Measurements from ENCODE around the gene GPHN. TPM values are rescaled to one million over a fixed set of nuclear protein-coding genes. Genes with fewer than 3 reads are reported as not detected.
A peak's percentile ranks its signal among the peaks of the same experiment; 100 is the strongest.

Gene GPHN
- total RNA-seq, 1 donor from 2014 or later: 12.4 TPM

DNA sequence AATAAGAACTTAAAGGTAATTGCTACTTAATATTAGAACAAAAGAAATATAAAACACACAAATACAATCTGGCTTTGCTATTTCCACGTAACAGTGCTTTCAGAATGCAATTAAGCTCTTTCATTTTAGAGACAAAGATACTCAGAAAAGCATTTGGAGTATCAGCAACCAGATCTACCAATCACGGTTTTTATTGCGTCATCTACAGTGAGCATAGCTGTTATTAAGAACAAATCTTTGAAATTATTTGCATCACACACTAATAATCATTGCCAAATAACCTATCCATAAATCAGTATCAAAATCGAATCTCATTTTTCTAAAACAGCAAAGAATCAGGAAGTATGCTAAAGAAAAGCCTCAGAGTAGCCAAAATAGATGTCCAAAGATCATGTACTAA is 654.4 kb downstream of the GPHN start:
- Mint-ChIP-seq H3K9me3 (ENCODE audit: low read depth) (no peaks in the 10 kb centered on the region), H3K4me1 (ENCODE audit: low read depth) (peaks cover 1% of the 10 kb centered on the region), H3K4me3 (ENCODE audit: unreplicated experiment) (no peak overlapping the region), H3K27ac (ENCODE audit: unreplicated experiment) (no peak overlapping the region), H3K36me3 (ENCODE audit: low read depth) (no peaks in the 10 kb centered on the region), H3K27me3 (ENCODE audit: low read depth) (no peaks in the 10 kb centered on the region)
- TF ChIP-seq, protein P1, sequence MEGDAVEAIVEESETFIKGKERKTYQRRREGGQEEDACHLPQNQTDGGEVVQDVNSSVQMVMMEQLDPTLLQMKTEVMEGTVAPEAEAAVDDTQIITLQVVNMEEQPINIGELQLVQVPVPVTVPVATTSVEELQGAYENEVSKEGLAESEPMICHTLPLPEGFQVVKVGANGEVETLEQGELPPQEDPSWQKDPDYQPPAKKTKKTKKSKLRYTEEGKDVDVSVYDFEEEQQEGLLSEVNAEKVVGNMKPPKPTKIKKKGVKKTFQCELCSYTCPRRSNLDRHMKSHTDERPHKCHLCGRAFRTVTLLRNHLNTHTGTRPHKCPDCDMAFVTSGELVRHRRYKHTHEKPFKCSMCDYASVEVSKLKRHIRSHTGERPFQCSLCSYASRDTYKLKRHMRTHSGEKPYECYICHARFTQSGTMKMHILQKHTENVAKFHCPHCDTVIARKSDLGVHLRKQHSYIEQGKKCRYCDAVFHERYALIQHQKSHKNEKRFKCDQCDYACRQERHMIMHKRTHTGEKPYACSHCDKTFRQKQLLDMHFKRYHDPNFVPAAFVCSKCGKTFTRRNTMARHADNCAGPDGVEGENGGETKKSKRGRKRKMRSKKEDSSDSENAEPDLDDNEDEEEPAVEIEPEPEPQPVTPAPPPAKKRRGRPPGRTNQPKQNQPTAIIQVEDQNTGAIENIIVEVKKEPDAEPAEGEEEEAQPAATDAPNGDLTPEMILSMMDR (IDR thresholded peaks at IDR 0.05): no peak
- no peak for DNase-seq (ENCODE audit: low spot score)

DNA sequence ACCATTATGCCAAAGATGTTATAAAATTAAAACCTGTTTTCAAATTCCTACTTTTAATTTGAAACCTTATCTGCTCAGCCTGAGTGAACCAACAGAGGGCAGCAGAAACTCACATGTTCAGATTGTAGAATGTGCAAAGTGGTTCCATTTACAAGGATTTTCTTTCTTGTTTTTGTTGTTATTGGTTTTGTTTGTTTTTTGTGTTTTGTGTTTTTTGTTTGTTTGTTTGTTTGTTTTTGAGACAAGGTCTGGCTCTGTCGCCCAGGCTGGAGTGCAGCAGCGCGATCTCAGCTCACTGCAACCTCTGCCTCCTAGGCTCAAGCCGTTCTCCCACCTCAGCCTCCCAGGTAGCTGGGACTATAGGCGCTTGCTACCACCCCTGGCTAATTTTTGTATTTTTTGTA is 658.5 kb downstream of the GPHN start:
- Mint-ChIP-seq H3K4me1 (ENCODE audit: low read depth) (peaks cover 10% of the 10 kb centered on the region), H3K27ac (ENCODE audit: unreplicated experiment) (no peak overlapping the region), H3K4me3 (ENCODE audit: unreplicated experiment) (no peak overlapping the region), H3K36me3 (ENCODE audit: low read depth) (peaks cover 4% of the 10 kb centered on the region), H3K27me3 (ENCODE audit: low read depth) (no peaks in the 10 kb centered on the region), H3K9me3 (ENCODE audit: low read depth) (no peaks in the 10 kb centered on the region)
- no peak for DNase-seq (ENCODE audit: low spot score)
- TF ChIP-seq, protein P1 (IDR thresholded peaks at IDR 0.05): peak; percentile 98

DNA sequence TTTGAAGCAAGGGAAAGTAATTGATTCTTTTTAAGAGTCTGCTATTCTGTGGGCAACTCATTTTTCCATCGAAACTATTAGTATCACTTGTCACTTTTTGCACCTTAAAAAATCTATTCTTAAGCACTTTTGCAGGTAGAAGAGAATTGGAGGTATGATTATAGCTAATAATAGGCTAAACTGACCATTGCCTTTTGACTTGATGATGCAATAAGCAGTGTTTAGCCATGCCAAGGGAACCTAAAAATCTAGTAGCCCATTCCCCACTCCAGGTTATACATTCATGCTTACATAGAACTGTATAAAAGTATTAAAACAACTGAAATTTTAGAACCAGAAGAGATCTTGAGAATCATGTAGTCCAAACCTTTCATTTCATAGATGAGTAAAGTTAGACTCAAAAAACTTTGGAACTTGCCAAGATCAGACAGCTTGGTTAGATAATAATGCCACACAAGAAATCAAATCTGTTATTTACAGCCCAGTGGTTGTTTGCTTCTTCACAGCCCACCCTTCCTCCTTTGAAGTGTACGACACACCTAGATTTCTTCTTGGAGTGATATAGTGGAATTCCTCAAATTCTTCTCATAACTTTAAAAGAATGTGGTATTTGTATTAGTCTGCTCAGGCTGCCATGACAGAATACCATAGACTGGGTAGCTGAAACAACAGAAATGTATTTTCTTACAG is 659.6 kb downstream of the GPHN start:
- no peaks in the 10 kb centered on the region for H3K27me3 Mint-ChIP-seq (ENCODE audit: low read depth)
- H3K27ac Mint-ChIP-seq (ENCODE audit: unreplicated experiment): peak overlapping the region; percentile 61
- no peaks in the 10 kb centered on the region for H3K9me3 Mint-ChIP-seq (ENCODE audit: low read depth)
- no peak overlapping the region for H3K4me3 Mint-ChIP-seq (ENCODE audit: unreplicated experiment)
- no peak for DNase-seq (ENCODE audit: low spot score)
- peaks cover 6% of the 10 kb centered on the region for H3K36me3 Mint-ChIP-seq (ENCODE audit: low read depth)
- TF ChIP-seq, protein P1 (IDR thresholded peaks at IDR 0.05): no peak
- peaks cover 10% of the 10 kb centered on the region for H3K4me1 Mint-ChIP-seq (ENCODE audit: low read depth)

DNA sequence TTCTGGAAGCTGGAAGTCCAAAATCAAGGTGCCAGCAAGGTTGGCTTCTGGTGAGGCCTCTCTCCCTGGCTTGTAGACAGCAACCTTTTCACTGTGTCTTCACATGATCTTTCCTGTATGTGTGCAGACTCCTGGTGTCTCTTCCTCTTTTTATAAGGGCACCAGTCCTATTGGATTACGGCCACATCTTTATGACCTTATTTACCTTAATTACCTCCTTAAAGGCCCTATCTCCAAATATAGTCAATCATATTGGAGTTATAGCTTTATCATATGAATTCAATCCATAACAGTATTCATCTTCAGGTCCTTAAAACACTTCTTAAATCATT is 660.1 kb downstream of the GPHN start:
- Mint-ChIP-seq H3K4me3 (ENCODE audit: unreplicated experiment) (no peak overlapping the region), H3K27ac (ENCODE audit: unreplicated experiment) (no peak overlapping the region), H3K27me3 (ENCODE audit: low read depth) (no peaks in the 10 kb centered on the region), H3K4me1 (ENCODE audit: low read depth) (peaks cover 10% of the 10 kb centered on the region), H3K9me3 (ENCODE audit: low read depth) (peaks cover under 1% of the 10 kb centered on the region), H3K36me3 (ENCODE audit: low read depth) (peaks cover 6% of the 10 kb centered on the region)
- TF ChIP-seq, protein P1 (IDR thresholded peaks at IDR 0.05): no peak
- no peak for DNase-seq (ENCODE audit: low spot score)

DNA sequence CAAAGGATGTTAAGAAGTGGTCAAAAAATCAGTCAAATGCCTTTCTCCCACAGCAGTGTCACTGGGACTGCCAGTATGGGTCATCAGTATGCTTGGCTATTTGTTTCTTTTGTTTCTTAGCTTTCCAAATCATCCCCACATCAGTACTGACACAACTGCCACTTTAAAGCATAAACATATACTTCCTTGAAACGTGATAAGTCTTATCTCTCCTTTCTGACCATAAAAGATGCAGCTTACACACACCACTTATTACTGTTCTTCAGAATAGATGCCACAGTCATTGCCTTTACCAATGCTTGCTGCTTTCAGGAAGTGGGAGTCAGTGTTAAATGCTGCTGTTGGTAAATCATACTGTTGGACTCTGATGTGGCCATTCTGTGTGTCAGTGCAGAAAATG is 662.7 kb downstream of the GPHN start:
- DNase-seq (ENCODE audit: low spot score): no peak
- no peak overlapping the region for H3K27ac Mint-ChIP-seq (ENCODE audit: unreplicated experiment)
- TF ChIP-seq, protein P1 (IDR thresholded peaks at IDR 0.05): no peak
- H3K27me3 Mint-ChIP-seq (ENCODE audit: low read depth): no peaks in the 10 kb centered on the region
- no peak overlapping the region for H3K4me3 Mint-ChIP-seq (ENCODE audit: unreplicated experiment)
- peaks cover 13% of the 10 kb centered on the region for H3K9me3 Mint-ChIP-seq (ENCODE audit: low read depth)
- H3K36me3 Mint-ChIP-seq (ENCODE audit: low read depth): peaks cover 19% of the 10 kb centered on the region
- H3K4me1 Mint-ChIP-seq (ENCODE audit: low read depth): peaks cover 10% of the 10 kb centered on the region
